Measurements from ENCODE around the gene SCAANT1. TPM values are rescaled to one million over a fixed set of nuclear protein-coding genes. Genes with fewer than 3 reads are reported as not detected.

SCAANT1 gene
- total RNA-seq, 1 donor from 2014 or later = not detected

DNA sequence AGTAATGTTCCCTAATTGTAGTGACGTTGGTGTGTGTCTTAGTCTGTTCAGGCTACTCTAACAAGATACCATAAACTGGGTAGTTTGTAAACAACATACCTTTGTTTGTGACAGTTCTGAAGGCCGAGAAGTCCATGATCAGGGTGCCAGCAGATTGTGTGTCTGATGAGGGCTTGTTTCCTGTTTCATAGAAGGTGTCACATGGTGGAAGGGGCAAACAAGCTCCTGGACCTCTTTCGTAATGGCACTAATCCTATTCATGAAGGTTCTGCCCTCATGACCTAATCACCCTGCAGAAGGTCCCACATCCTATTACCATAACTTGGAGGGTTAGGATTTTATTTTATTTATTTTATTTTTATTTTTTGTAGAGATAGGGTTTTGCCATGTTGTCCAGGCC, 37.4 kb downstream of the SCAANT1 start:
- DNase-seq (ENCODE audit: low read depth, low spot score) = no peak
- no peak overlapping the region for H3K27ac Mint-ChIP-seq (ENCODE audit: unreplicated experiment)
- peaks cover 17% of the 10 kb centered on the region for H3K4me1 Mint-ChIP-seq
- no peaks in the 10 kb centered on the region for H3K9me3 Mint-ChIP-seq
- no peaks in the 10 kb centered on the region for H3K27me3 Mint-ChIP-seq (ENCODE audit: low read depth)
- no peak overlapping the region for H3K4me3 Mint-ChIP-seq
- TF ChIP-seq, protein P1, sequence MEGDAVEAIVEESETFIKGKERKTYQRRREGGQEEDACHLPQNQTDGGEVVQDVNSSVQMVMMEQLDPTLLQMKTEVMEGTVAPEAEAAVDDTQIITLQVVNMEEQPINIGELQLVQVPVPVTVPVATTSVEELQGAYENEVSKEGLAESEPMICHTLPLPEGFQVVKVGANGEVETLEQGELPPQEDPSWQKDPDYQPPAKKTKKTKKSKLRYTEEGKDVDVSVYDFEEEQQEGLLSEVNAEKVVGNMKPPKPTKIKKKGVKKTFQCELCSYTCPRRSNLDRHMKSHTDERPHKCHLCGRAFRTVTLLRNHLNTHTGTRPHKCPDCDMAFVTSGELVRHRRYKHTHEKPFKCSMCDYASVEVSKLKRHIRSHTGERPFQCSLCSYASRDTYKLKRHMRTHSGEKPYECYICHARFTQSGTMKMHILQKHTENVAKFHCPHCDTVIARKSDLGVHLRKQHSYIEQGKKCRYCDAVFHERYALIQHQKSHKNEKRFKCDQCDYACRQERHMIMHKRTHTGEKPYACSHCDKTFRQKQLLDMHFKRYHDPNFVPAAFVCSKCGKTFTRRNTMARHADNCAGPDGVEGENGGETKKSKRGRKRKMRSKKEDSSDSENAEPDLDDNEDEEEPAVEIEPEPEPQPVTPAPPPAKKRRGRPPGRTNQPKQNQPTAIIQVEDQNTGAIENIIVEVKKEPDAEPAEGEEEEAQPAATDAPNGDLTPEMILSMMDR (conservative IDR thresholded peaks at IDR 0.05) = no peak
- H3K36me3 Mint-ChIP-seq (ENCODE audit: low read depth) = no peaks in the 10 kb centered on the region

DNA sequence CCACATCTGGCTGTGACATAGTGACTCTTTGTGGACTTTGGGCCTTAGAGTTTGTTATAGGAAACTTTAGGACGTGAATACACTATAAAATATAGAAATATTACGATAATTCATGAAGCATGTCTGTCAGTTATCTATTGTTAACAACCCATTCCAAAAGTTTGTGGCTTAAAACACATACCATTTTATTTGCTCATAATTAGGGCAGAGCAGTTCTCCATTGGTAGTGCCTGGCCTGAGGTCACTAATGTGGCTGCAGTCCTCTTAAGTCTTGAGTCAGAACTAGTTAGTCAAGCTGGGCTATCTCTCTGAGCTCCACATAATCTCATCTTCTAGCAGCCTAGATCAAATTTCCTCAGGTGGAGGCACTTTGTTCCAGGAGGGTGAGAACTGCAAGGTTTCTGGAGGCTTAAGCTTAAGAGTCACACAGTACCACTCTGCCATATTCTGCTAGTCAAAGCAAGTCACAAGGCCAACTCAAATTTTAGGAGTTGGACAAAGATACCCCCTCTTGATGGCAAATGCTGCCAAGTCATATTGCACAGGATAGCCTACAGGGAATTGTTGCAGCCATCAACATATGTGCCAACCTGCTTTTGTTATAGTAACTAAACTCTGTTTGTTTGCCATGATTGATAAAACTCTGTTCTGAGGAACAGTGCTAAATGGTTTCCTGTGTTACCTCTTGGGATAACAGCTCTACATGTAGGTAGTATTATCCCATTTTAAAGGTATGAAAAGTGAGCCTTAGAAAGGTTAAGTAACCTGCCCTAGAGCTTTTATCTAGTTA, 39.9 kb downstream of the SCAANT1 start:
- TF ChIP-seq, protein P1 (conservative IDR thresholded peaks at IDR 0.05) = no peak
- Mint-ChIP-seq H3K4me3 (no peak overlapping the region), H3K4me1 (peaks cover under 1% of the 10 kb centered on the region), H3K9me3 (no peaks in the 10 kb centered on the region), H3K27me3 (ENCODE audit: low read depth) (no peaks in the 10 kb centered on the region), H3K36me3 (ENCODE audit: low read depth) (no peaks in the 10 kb centered on the region), H3K27ac (ENCODE audit: unreplicated experiment) (no peak overlapping the region)
- no peak for DNase-seq (ENCODE audit: low read depth, low spot score)

DNA sequence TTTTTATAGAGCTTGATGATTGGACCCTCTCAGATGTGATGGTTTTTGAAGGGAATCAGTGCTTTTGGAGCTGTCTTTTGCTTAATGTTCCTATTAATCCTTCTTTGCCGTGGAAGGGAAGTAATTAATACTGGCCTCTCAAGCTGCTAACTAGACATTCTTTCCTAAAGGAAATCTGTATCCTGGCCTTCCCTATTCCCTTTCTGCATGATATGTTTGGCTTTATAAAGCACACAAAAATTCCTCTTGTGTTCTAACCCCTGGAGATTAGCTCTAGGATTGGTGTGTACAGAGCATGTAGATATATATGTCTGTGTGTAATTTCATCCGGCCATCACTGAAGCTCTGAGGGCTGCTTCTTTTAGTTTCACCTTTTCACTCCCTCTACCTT, 41.6 kb downstream of the SCAANT1 start:
- peaks cover 2% of the 10 kb centered on the region for H3K36me3 Mint-ChIP-seq (ENCODE audit: low read depth)
- H3K9me3 Mint-ChIP-seq = no peaks in the 10 kb centered on the region
- no peak overlapping the region for H3K4me3 Mint-ChIP-seq
- H3K4me1 Mint-ChIP-seq = peaks cover 4% of the 10 kb centered on the region
- no peaks in the 10 kb centered on the region for H3K27me3 Mint-ChIP-seq (ENCODE audit: low read depth)
- DNase-seq (ENCODE audit: low read depth, low spot score) = no peak
- no peak overlapping the region for H3K27ac Mint-ChIP-seq (ENCODE audit: unreplicated experiment)
- TF ChIP-seq, protein P1 (conservative IDR thresholded peaks at IDR 0.05) = no peak

DNA sequence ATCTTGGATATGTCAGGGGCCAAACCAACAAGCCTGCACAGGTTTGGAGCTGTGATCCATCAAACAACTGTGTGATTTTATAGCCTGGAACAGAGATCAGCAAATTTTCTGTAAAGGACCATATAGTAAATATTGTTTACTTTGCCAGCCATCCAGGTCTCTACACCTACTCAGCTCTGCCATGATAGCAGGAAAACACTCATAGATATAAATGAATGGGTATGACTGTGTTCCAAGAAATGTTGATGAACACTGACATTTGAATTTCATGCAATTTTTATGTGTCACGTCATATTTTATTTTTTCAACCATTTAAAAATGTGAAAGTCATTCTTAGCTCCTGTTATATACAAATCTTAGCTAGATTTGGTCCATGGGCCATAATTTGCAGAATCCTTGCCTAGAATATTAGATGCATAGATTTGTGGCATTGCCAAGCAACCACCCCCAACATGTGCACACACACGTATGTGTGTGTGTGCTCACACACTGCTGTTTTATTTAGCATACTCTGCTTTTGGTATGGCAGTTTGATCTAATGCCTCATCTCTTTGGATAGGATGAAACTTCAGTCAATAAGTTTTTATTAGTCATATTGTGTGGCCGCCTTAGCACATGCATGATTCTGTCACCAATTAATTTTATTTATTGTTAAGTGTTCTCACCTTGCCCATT, 42.1 kb downstream of the SCAANT1 start:
- peaks cover 2% of the 10 kb centered on the region for H3K36me3 Mint-ChIP-seq (ENCODE audit: low read depth)
- H3K27me3 Mint-ChIP-seq (ENCODE audit: low read depth) = no peaks in the 10 kb centered on the region
- peaks cover 7% of the 10 kb centered on the region for H3K4me1 Mint-ChIP-seq
- no peaks in the 10 kb centered on the region for H3K9me3 Mint-ChIP-seq
- DNase-seq (ENCODE audit: low read depth, low spot score) = no peak
- TF ChIP-seq, protein P1 (conservative IDR thresholded peaks at IDR 0.05) = no peak
- no peak overlapping the region for H3K4me3 Mint-ChIP-seq
- H3K27ac Mint-ChIP-seq (ENCODE audit: unreplicated experiment) = no peak overlapping the region

DNA sequence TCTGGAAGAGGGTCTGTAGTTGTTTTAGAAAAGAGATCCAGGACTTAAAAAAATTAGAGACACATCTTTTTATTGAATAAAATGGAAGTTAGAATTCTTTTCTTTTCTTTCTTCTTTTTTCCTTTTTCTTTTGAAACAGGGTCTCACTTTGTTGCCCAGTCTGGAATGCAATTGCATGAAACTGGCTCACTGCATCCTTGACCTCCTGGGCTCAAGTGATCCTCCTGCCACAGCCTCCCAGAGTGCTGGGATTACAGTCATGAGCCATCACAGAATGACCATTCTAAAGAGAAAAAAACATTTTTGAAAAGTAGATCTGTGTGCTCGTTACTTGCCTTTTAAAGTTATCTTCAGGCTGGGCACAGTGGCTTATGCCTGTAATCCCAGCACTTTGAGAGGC, 45.0 kb downstream of the SCAANT1 start:
- Mint-ChIP-seq H3K4me1 (peaks cover 23% of the 10 kb centered on the region), H3K4me3 (peak overlapping the region; percentile 32), H3K36me3 (ENCODE audit: low read depth) (peaks cover 2% of the 10 kb centered on the region), H3K27me3 (ENCODE audit: low read depth) (no peaks in the 10 kb centered on the region), H3K9me3 (no peaks in the 10 kb centered on the region), H3K27ac (ENCODE audit: unreplicated experiment) (no peak overlapping the region)
- TF ChIP-seq, protein P1 (conservative IDR thresholded peaks at IDR 0.05) = no peak
- no peak for DNase-seq (ENCODE audit: low read depth, low spot score)
